IPS-18a (cell line): Measurements from ENCODE around the gene DTX3L.
A peak's percentile ranks its signal among the peaks of the same experiment; 100 is the strongest.

Experiments used
- H3K27ac ChIP-seq: one replicate; pipeline ENCODE4 v1.5.1; 2013; ENCODE audit warnings: low read length
- H3K27me3 ChIP-seq: one replicate; pipeline ENCODE4 v1.6.1; 2013; ENCODE audit warnings: mild to moderate bottlenecking, low read length; ENCODE audit not compliant: control insufficient read depth, insufficient read depth
- H3K36me3 ChIP-seq: one replicate; pipeline ENCODE4 v1.6.1; 2013; ENCODE audit warnings: low read depth, low read length; ENCODE audit not compliant: control insufficient read depth
- H3K4me1 ChIP-seq: one replicate; pipeline ENCODE4 v1.6.1; 2013; ENCODE audit warnings: low read depth, low read length; ENCODE audit not compliant: control insufficient read depth
- H3K4me3 ChIP-seq: one replicate; pipeline ENCODE4 v1.5.1; 2013; ENCODE audit warnings: low read length
- H3K9ac ChIP-seq: one replicate; pipeline ENCODE4 v1.6.1; 2013; ENCODE audit warnings: mild to moderate bottlenecking, low read length, moderate library complexity
- H3K9me3 ChIP-seq: one replicate; pipeline ENCODE4 v1.6.1; 2013; ENCODE audit warnings: low read depth, low read length; ENCODE audit not compliant: control insufficient read depth

The DTX3L gene

GRCh38 chr3:122564155-122564912 is at the start of gene DTX3L, which contains the start of gene PARP9:
DTX3L (plus strand) TSS chr3:122564338; CDS start chr3:122564427, 89 bp downstream.
PARP9 (minus strand) TSS chr3:122564300; CDS start chr3:122559620, 4,680 bp downstream.
- Histone ChIP-seq H3K36me3 (no peaks in the 10 kb centered on the region), H3K4me1 (peaks cover 12% of the 10 kb centered on the region), H3K27ac (no peak within 1 kb of the TSS), H3K9ac (peak within 1 kb of the TSS; percentile 69), H3K4me3 (peak within 1 kb of the TSS; percentile 74), H3K27me3 (peaks cover 9% of the 10 kb centered on the region), H3K9me3 (no peaks in the 10 kb centered on the region)

GRCh38 chr3:122515020-122515468 is 49.1 kb upstream of the DTX3L start:
- H3K9ac ChIP-seq: peak overlapping the region; percentile 89
- peaks cover 15% of the 10 kb centered on the region for H3K4me1 ChIP-seq
- no peaks in the 10 kb centered on the region for H3K27me3 ChIP-seq
- no peak overlapping the region for H3K27ac ChIP-seq
- H3K9me3 ChIP-seq: no peaks in the 10 kb centered on the region
- H3K36me3 ChIP-seq: no peaks in the 10 kb centered on the region
- peak overlapping the region; percentile 73 for H3K4me3 ChIP-seq

- H3K4me1 ChIP-seq: peaks cover 13% of the 10 kb centered on the region
Observed at GRCh38 chr3:122515870-122516269, 48.3 kb upstream of the DTX3L start.

GRCh38 chr3:122516846-122517360 is 47.2 kb upstream of the DTX3L start:
- H3K4me3 ChIP-seq: no peak overlapping the region
- no peaks in the 10 kb centered on the region for H3K36me3 ChIP-seq
- no peak overlapping the region for H3K9ac ChIP-seq
- H3K27me3 ChIP-seq: no peaks in the 10 kb centered on the region
- peaks cover 10% of the 10 kb centered on the region for H3K4me1 ChIP-seq
- H3K9me3 ChIP-seq: no peaks in the 10 kb centered on the region
- H3K27ac ChIP-seq: no peak overlapping the region

More at GRCh38 chr3:122515870-122516269, 48.3 kb upstream of the DTX3L start:
- no peak overlapping the region for H3K27ac ChIP-seq
- no peaks in the 10 kb centered on the region for H3K9me3 ChIP-seq
- no peaks in the 10 kb centered on the region for H3K36me3 ChIP-seq
- H3K9ac ChIP-seq: no peak overlapping the region
- no peak overlapping the region for H3K4me3 ChIP-seq
- H3K27me3 ChIP-seq: no peaks in the 10 kb centered on the region

- Histone ChIP-seq H3K27me3 (no peaks in the 10 kb centered on the region), H3K36me3 (no peaks in the 10 kb centered on the region), H3K27ac (no peak overlapping the region), H3K9ac (no peak overlapping the region), H3K4me3 (no peak overlapping the region), H3K4me1 (no peaks in the 10 kb centered on the region), H3K9me3 (no peaks in the 10 kb centered on the region)
Observed at GRCh38 chr3:122519693-122520092, 44.4 kb upstream of the DTX3L start.

- H3K9ac ChIP-seq: no peak overlapping the region
- no peak overlapping the region for H3K27ac ChIP-seq
- H3K27me3 ChIP-seq: no peaks in the 10 kb centered on the region
- no peaks in the 10 kb centered on the region for H3K36me3 ChIP-seq
- no peaks in the 10 kb centered on the region for H3K4me1 ChIP-seq
- H3K9me3 ChIP-seq: no peaks in the 10 kb centered on the region
- H3K4me3 ChIP-seq: no peak overlapping the region
Observed at GRCh38 chr3:122520861-122521260, 43.3 kb upstream of the DTX3L start.

GRCh38 chr3:122523317-122523716 is 40.8 kb upstream of the DTX3L start:
- no peak overlapping the region for H3K27ac ChIP-seq
- no peaks in the 10 kb centered on the region for H3K27me3 ChIP-seq
- no peak overlapping the region for H3K4me3 ChIP-seq
- H3K9ac ChIP-seq: no peak overlapping the region
- no peaks in the 10 kb centered on the region for H3K36me3 ChIP-seq
- no peaks in the 10 kb centered on the region for H3K9me3 ChIP-seq
- H3K4me1 ChIP-seq: no peaks in the 10 kb centered on the region

GRCh38 chr3:122530164-122530563 is 34.0 kb upstream of the DTX3L start:
- H3K4me3 ChIP-seq: no peak overlapping the region
- no peak overlapping the region for H3K27ac ChIP-seq
- H3K27me3 ChIP-seq: no peaks in the 10 kb centered on the region
- no peak overlapping the region for H3K9ac ChIP-seq
- H3K4me1 ChIP-seq: no peaks in the 10 kb centered on the region
- H3K36me3 ChIP-seq: no peaks in the 10 kb centered on the region
- H3K9me3 ChIP-seq: no peaks in the 10 kb centered on the region

GRCh38 chr3:122533480-122533879 is 30.7 kb upstream of the DTX3L start:
- H3K27ac ChIP-seq: no peak overlapping the region
- H3K36me3 ChIP-seq: no peaks in the 10 kb centered on the region
- no peaks in the 10 kb centered on the region for H3K27me3 ChIP-seq
- no peak overlapping the region for H3K9ac ChIP-seq
- H3K4me1 ChIP-seq: peaks cover 16% of the 10 kb centered on the region
- no peaks in the 10 kb centered on the region for H3K9me3 ChIP-seq
- H3K4me3 ChIP-seq: no peak overlapping the region

- H3K27me3 ChIP-seq: no peaks in the 10 kb centered on the region
- no peaks in the 10 kb centered on the region for H3K36me3 ChIP-seq
- H3K4me1 ChIP-seq: peaks cover 16% of the 10 kb centered on the region
- H3K4me3 ChIP-seq: no peak overlapping the region
- no peak overlapping the region for H3K9ac ChIP-seq
- H3K27ac ChIP-seq: no peak overlapping the region
- H3K9me3 ChIP-seq: no peaks in the 10 kb centered on the region
Observed at GRCh38 chr3:122533931-122534334, 30.2 kb upstream of the DTX3L start.

- Histone ChIP-seq H3K27me3 (no peaks in the 10 kb centered on the region), H3K27ac (no peak overlapping the region), H3K9ac (no peak overlapping the region), H3K36me3 (no peaks in the 10 kb centered on the region), H3K9me3 (no peaks in the 10 kb centered on the region), H3K4me3 (no peak overlapping the region), H3K4me1 (peaks cover 16% of the 10 kb centered on the region)
Observed at GRCh38 chr3:122535964-122536631, 28.0 kb upstream of the DTX3L start.
